Bronchial epithelial cell (primary cell): ENCODE measurements around the gene CPXM2. TPM values are rescaled to one million over a fixed set of nuclear protein-coding genes. Genes with fewer than 3 reads are reported as not detected.

Source experiments
- DNase-seq: peaks from one replicate; pipeline ENCODE4 v3.0.0-alpha.2; 2010; ENCODE audit warnings: low read depth
- FAIRE-seq: peaks from 2 replicates; lab custom pipeline; 2011; peaks lifted over from hg19 to GRCh38; lab: Jason Lieb, UNC
- H3K27me3 ChIP-seq: 2 replicates; pipeline ENCODE4 v1.5.1; 2011; ENCODE audit warnings: low read length; ENCODE audit not compliant: control insufficient read depth, insufficient read depth
- H3K36me3 ChIP-seq: 2 replicates; pipeline ENCODE4 v1.5.1; 2011; ENCODE audit warnings: low read length; ENCODE audit not compliant: control insufficient read depth, insufficient read depth
- H3K4me3 ChIP-seq: 2 replicates; pipeline ENCODE4 v1.5.1; 2011; ENCODE audit warnings: mild to moderate bottlenecking, low read depth, low read length, control low read depth
- total RNA-seq: library from RNA; depleted of rRNA; stranded (reverse); fragments of >200 nt; gene quantifications from 2 replicates; pipeline ENCODE4 v1.2.1, GENCODE V29; 2014
- TF ChIP-seq, protein P1 (sequence below): IDR thresholded peaks from 2 replicates; pipeline ENCODE4 v1.5.1; 2011; ENCODE audit warnings: mild to moderate bottlenecking, moderate library complexity, low read length, control low read depth, inconsistent platforms; ENCODE audit not compliant: insufficient read depth, severe bottlenecking

CPXM2 gene
- total RNA-seq, 1 donor from 2014 or later, result 0.26 TPM

GRCh38 chr10:123842692-123843385 lies 48.8 kb downstream of the CPXM2 start:
- no peak for FAIRE-seq

DNA sequence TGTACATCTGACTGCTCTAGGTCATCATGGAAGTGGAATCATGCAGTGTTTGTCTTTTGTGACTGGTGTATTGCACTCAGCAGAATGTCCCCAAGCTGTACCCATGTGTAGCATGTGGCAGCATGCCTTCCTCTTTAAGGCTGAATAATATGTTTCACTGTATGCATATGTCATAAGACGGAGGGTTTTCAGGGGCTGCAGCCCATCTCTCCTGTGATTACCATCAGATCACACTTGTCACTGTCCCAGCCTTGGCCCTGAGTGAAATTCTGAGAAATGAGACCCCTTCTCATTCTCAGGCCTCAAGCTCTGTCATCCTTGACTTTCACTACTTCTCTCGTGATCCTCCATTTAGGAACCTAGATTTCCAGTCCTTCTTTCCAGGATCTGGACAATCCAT lies 50.0 kb downstream of the CPXM2 start:
- H3K36me3 ChIP-seq, result no peaks in the 10 kb centered on the region

More at GRCh38 chr10:123842692-123843385, 48.8 kb downstream of the CPXM2 start:
- Histone ChIP-seq H3K4me3 (no peak overlapping the region), H3K27me3 (no peaks in the 10 kb centered on the region), H3K36me3 (no peaks in the 10 kb centered on the region)
- TF ChIP-seq, protein P1, sequence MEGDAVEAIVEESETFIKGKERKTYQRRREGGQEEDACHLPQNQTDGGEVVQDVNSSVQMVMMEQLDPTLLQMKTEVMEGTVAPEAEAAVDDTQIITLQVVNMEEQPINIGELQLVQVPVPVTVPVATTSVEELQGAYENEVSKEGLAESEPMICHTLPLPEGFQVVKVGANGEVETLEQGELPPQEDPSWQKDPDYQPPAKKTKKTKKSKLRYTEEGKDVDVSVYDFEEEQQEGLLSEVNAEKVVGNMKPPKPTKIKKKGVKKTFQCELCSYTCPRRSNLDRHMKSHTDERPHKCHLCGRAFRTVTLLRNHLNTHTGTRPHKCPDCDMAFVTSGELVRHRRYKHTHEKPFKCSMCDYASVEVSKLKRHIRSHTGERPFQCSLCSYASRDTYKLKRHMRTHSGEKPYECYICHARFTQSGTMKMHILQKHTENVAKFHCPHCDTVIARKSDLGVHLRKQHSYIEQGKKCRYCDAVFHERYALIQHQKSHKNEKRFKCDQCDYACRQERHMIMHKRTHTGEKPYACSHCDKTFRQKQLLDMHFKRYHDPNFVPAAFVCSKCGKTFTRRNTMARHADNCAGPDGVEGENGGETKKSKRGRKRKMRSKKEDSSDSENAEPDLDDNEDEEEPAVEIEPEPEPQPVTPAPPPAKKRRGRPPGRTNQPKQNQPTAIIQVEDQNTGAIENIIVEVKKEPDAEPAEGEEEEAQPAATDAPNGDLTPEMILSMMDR, result no peak
- DNase-seq, result no peak

GRCh38 chr10:123841115-123841514 lies 50.5 kb downstream of the CPXM2 start:
- TF ChIP-seq, protein P1, result no peak

More for the DNA sequence above, 50.0 kb downstream of the CPXM2 start:
- no peak overlapping the region for H3K4me3 ChIP-seq
- no peak for DNase-seq
- TF ChIP-seq, protein P1, result no peak
- no peak for FAIRE-seq
- no peaks in the 10 kb centered on the region for H3K27me3 ChIP-seq

DNA sequence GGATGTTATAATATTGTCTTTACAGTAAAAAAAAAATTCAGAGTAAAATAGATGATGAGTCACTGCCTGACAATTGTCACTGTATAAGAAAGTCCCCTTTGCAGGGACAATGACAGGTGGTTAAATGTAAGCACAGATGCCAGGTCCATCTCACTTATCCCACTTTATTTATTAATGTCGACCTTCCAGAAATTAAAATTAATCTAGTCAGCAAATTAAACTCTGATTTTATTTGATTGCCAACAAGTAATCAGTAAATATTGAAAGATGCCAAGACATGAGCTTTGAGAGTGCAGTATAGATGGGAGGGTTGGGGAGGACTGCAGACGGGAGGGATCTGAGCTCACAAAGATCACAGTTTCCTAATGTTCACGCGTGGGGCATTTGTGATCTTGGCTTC lies 50.9 kb downstream of the CPXM2 start:
- Histone ChIP-seq H3K4me3 (no peak overlapping the region), H3K36me3 (no peaks in the 10 kb centered on the region), H3K27me3 (no peaks in the 10 kb centered on the region)
- no peak for FAIRE-seq
- TF ChIP-seq, protein P1, result no peak
- no peak for DNase-seq

More at GRCh38 chr10:123841115-123841514, 50.5 kb downstream of the CPXM2 start:
- H3K4me3 ChIP-seq, result no peak overlapping the region
- H3K27me3 ChIP-seq, result no peaks in the 10 kb centered on the region
- DNase-seq (no peak), FAIRE-seq (no peak)
- H3K36me3 ChIP-seq, result no peaks in the 10 kb centered on the region

- no peak for DNase-seq
- H3K4me3 ChIP-seq, result no peak overlapping the region
- TF ChIP-seq, protein P1, result no peak
- H3K27me3 ChIP-seq, result no peaks in the 10 kb centered on the region
- H3K36me3 ChIP-seq, result no peaks in the 10 kb centered on the region
- no peak for FAIRE-seq
Observed at GRCh38 chr10:123838596-123839310, 52.9 kb downstream of the CPXM2 start.
